COLO668 (cell line): Measurements from ENCODE around the gene CLSTN1.
A peak's percentile ranks its signal among the peaks of the same experiment; 100 is the strongest.

Experiments used
- DNase-seq: peaks from one replicate; lab custom pipeline; 2025; ENCODE audit not compliant: unreplicated experiment; lab: John Stamatoyannopoulos, UW

Gene CLSTN1

GRCh38 chr1:9732123-9732971, 91.4 kb downstream of the CLSTN1 start:
- no peak for DNase-seq

GRCh38 chr1:9731561-9731960, 92.2 kb downstream of the CLSTN1 start:
- no peak for DNase-seq

- no peak for DNase-seq
Observed at GRCh38 chr1:9731051-9731537, 92.7 kb downstream of the CLSTN1 start.

- no peak for DNase-seq
Observed at GRCh38 chr1:9730096-9730901, 93.5 kb downstream of the CLSTN1 start.

GRCh38 chr1:9729523-9729922, 94.2 kb downstream of the CLSTN1 start:
- DNase-seq: no peak

GRCh38 chr1:9728451-9729295, 95.1 kb downstream of the CLSTN1 start:
- no peak for DNase-seq

- DNase-seq: no peak
Observed at GRCh38 chr1:9726905-9727595, 96.7 kb downstream of the CLSTN1 start.

GRCh38 chr1:9726406-9726805, 97.4 kb downstream of the CLSTN1 start:
- no peak for DNase-seq

GRCh38 chr1:9724706-9725476, 98.9 kb downstream of the CLSTN1 start:
- peak; percentile 85 for DNase-seq

GRCh38 chr1:9723926-9724325, 99.8 kb downstream of the CLSTN1 start:
- no peak for DNase-seq

- DNase-seq: no peak
Observed at GRCh38 chr1:9723068-9723805, 100.5 kb downstream of the CLSTN1 start.

- DNase-seq: no peak
Observed at GRCh38 chr1:9722378-9722749, 101.4 kb downstream of the CLSTN1 start.

GRCh38 chr1:9721606-9722377, 102.0 kb downstream of the CLSTN1 start:
- DNase-seq: peak; percentile 72

GRCh38 chr1:9720785-9721605, 102.8 kb downstream of the CLSTN1 start:
- peak; percentile 63 for DNase-seq

- DNase-seq: no peak
Observed at GRCh38 chr1:9719978-9720722, 103.6 kb downstream of the CLSTN1 start.

GRCh38 chr1:9718006-9718680, 105.6 kb downstream of the CLSTN1 start:
- no peak for DNase-seq
